Dedifferentiated amniotic fluid mesenchymal stem cell (primary cell): ENCODE results near the gene KRT16.
"Not testable (repeated sequence)": the region's sequence is repeated elsewhere in the genome, so short reads cannot be mapped to it uniquely, and the experiment has no call there.

Source experiments
- DNase-seq: peaks from one replicate; pipeline ENCODE4 v3.0.0-alpha.2; 2016; ENCODE audit errors: extremely low spot score

KRT16 gene

GRCh38 chr17:41628073-41628370 is 15.5 kb upstream of the KRT16 start:
- not testable (repeated sequence) for DNase-seq

DNA sequence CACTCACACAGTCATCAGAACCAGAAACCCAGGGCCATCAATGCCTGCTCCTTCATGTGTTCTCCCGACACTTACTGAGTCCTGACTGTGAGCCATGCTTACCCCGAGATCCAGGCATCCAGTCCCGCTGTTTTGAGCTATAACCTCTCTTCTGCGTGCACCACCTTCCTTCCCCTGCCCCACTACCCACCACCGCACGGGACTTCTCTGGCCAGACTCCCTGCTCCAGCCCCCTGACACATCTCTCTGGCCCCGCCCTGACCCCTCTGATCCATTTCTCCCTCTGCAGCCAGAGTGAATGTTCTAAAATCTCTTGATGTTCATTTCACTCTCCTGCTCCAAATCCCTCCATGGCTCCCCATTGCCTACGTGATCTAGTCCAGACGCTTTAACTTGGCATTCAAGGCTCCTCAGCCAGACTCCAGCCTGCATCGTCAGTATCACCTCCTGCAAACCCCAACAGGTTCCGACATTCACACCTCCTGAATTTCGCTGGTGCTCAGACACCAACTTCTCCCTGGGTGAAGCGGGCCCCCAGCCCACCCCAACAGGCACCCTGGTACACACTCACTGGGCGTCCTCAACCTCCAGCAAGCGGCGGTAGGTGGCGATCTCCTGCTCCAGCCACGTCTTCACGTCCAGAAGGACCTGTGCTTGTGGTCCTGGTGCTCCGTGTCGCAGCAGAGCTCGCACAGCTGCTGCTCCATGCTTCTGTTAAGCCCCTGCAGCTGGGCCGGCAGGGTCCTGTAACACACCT is 14.9 kb upstream of the KRT16 start:
- no peak for DNase-seq

- not testable (repeated sequence) for DNase-seq
Observed at GRCh38 chr17:41626914-41627295, 14.3 kb upstream of the KRT16 start.

DNA sequence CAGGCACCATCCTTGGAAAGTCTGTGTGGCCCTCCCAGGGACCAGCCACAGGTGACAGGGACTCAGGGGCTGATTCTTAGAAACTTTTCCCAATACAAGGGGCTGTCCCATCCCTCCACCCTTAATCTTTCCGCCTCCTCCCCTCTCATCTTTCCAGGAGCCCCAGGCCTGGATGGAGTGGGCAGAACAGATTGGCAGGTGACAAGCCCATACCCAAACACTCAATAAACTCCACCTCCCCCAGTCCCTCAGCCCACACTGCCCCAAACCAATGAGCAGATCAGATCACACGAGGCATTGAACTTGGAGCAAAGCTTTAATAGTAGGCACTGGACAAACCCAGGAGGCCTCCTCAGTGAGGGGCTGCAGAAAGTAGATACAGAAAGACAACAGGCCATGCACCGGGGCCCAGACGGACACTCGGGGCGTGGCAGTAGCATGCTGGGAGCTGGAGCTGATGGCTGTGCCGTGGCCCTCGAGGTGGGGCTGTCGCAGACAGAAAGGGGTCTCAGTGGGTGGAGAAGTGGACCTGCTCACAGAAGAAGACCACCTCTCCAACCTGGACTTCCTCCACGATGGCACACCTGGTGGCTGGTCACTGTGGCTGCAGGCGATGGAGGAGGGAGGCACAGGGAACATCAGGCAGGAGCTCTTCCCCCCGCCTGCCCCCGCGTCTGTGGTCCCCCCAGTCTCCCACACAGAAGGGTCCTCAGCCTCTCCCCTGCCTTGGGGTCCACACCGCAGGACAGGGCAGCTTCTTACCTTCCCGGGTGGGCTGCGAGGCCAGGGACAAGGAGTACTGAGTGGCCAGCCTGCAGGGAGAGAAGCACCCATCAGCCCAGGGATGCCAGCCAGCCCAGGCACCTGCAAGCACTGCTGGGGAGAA is 13.7 kb upstream of the KRT16 start:
- not testable (repeated sequence) for DNase-seq

DNA sequence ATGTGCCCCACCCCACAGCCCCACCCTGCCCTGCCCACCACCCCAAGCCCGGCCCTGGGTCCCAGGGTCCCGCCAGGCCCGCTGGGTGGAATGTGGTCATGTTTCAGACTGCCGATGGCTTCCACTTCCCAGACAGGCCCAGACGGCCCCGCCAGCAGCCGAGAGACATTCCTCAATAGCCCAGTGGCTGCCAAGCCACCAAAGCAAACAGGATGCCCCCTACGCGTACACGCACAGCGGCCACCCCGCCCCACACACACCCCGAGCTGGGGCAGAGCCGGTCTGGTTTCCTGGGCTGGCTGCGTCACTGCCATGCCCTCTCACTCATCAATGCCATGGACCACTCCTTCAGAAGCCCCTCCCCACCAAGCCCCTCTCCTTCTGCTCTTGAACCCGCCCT is 13.0 kb upstream of the KRT16 start:
- DNase-seq, result no peak

DNA sequence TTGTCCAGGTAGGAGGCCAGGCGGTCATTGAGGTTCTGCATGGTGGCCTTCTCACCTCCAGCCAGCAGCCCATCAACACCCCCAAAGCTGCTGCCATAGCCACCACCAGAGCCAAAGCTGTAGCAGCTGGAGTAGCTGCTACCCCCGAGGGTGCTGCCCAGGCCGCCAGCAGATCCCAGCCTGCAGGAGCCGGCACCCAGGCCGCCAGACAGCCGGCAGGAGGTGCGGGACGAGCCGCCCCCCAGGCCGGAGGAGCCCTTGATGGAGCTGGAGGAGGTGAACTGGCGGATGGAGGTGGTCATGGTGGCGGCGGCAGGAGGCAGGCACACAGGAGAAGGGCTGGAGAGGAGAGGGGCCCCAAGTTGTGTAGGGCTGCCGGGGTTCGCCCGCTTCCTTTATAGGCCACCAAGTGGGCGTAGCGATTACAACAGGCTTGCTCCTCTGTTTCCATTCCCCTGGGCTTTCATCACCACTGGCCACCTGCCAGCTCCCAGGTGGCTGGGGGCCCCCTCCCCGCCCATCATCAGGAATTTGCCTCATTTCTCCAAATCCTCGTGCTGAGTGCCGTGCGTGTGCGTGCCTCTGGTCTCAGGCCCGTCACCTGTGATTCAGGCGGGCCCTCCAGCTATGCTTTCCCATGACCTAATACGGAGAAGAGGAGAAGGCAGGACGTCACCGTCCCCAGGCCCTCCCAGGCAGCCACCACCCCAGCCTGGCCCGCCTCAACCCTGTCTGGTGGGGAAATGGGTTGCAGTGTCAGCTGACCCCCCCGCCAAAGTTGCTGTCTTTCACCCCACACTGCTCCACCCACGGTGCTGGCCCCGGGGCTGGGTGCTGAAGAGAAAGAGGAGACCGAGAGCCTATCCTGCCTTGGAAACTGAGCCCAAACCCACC is 11.9 kb upstream of the KRT16 start, which contains the start of gene KRT17:
Gene KRT17 (minus strand): TSS at position 368 of the 894 bp plus-strand sequence. CDS start 66 bp downstream, at position 302.
- no peak for DNase-seq

GRCh38 chr17:41623184-41623861 is 10.8 kb upstream of the KRT16 start:
- not testable (repeated sequence) for DNase-seq

- not testable (repeated sequence) for DNase-seq
Observed at GRCh38 chr17:41622340-41623183, 10.0 kb upstream of the KRT16 start.

DNA sequence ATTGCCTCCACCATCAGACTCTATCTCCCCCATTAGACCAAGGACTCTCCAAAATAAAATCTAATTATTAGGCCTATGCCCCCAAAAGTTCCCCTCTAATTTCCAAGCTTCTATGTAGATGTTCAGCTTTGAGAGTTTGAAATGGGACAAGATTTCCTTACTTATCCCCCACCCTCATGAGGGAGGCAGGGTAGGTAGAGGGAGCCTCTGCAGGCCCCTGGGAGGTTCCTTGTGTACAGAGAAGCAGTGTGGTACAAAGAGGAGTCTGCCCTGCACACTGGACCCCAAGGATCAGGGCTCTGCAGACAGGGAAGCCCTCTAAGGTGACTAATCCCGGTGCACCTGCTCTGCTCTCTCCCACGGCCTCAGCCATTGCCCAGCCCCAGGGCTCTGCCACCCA is 9.3 kb upstream of the KRT16 start:
- DNase-seq, result no peak

GRCh38 chr17:41621435-41621817 is 8.9 kb upstream of the KRT16 start:
- not testable (repeated sequence) for DNase-seq

GRCh38 chr17:41620583-41621434 is 8.2 kb upstream of the KRT16 start:
- DNase-seq, result no peak

GRCh38 chr17:41619927-41620582 is 7.5 kb upstream of the KRT16 start:
- not testable (repeated sequence) for DNase-seq

- no peak for DNase-seq
Observed at GRCh38 chr17:41619036-41619926, 6.7 kb upstream of the KRT16 start.

DNA sequence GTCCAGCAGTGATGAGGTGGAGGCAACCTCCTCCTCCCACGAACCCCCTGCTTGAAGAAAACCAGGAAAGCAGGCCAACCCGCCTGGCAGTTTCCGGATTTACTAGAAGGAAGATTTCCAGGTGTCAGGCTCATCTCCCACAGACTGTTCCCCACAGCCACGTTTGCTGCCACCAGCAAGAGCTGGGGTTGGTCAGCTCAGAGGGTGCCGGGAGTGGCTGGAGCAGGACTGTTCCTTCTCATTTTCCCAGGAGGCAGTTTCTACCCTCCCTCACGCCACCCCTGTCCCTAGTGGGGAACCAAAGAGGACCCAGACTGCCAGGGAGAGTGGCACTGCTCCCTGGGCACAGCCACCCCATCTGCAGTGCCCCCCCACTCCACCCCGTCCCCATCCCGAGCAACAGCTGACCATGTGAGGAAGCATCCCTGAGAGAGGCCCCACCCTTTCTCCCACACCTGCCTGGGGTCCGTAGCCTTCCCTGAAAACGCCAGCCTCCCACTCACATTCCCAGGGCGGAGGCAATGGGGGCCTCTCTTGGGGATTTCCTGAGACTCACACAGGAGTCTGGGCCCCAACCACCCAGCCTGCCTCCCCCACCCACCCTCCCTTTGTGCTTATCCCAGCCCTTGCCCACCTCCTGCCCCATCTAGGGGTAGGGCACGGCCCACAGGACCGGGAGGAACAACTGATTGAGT is 5.9 kb upstream of the KRT16 start:
- DNase-seq, result no peak

DNA sequence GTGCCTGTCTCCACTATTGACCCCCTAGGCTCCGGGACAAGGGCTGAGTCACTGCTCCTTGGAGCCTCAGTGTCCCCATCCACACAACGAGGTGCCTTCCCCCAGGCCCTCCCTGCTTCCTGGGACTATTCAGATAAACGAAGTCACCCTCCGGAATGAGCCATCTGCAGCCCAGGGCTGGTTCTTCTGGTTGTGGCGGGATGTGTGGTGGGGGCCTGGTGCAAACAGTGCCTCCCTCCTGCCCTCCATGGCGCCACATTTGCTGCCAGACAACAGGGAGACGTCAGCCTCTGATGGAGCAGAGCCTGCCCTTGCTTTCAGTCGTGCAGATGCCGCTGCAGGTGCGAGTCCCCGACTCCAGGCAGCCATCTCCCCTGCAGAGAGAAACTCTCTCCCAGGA is 5.1 kb upstream of the KRT16 start:
- no peak for DNase-seq

GRCh38 chr17:41617136-41617535 is 4.6 kb upstream of the KRT16 start:
- no peak for DNase-seq

DNA sequence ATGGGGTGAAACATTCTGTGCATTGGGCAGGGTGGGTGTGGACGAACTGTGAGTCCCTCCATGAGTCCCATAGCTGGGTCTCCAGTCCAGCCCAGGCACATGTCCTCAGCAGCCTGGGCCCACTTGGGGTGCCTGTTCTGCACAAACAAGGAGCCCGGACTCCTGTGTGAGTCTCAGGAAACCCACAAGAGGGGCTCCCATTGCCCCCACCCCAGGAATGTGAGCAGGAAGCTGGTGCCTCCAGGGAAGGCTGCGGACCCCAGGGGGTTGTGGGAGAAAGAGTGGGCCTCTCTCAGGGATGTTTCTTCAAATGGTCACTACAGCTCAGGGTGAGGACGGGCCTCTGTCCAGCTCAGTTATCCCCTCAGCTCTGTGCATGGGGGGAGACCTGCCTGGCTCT is 3.9 kb upstream of the KRT16 start:
- DNase-seq, result not testable (repeated sequence)
